ENCODE data around the gene TMEM59. TPM values are rescaled to one million over a fixed set of nuclear protein-coding genes. Genes with fewer than 3 reads are reported as not detected.
A peak's percentile ranks its signal among the peaks of the same experiment; 100 is the strongest.

The TMEM59 gene
- total RNA-seq, 6 experiments from 2014 or later, result 133 to 379 (median 280) TPM

DNA sequence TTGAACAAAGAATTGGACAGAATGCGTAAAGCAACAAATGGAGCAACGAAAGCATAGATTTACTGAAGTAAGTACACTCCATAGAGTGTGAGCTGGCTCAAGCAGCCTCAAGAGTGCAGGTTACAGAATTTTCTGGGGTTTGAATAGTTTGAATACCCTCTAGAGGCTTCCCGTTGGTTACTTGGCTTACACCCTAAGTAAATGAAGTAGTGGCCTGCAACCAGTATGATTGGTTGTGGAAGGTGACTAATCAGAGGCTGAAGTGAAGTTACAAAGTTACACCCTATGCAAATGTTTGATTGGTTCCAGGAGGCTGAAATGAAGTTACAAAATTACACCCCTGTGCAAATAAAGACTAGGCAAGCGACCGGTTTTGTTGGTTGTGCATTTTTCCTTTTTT lies 11.3 kb upstream of the TMEM59 start:
- Histone ChIP-seq H3K4me3 (no peak overlapping the region), H3K4me1 (no peaks in the 10 kb centered on the region), H3K36me3 (no peaks in the 10 kb centered on the region), H3K27me3 (no peaks in the 10 kb centered on the region), H3K9me3 (no peaks in the 10 kb centered on the region), H3K27ac (no peak overlapping the region)
- ATAC-seq (no peak), DNase-seq (no peak)
- intact Hi-C loops (cut with DNase I), result no loop called here
- WGBS (ENCODE audit: insufficient coverage, low coverage, low lambda C conversion rate, missing lambda C conversion rate), result 88% methylated on average over 5 of the region's 5 CpGs
- TF ChIP-seq CTCF (IDR thresholded peaks at IDR 0.05) (no peak), POLR2A (IDR thresholded peaks at IDR 0.05) (no peak)

GRCh38 chr1:54054438-54054749 lies 1.4 kb upstream of the TMEM59 start:
- Histone ChIP-seq H3K4me1 (peaks cover 0 to 24% (median 7%) of the 10 kb centered on the region in 4 donors), H3K36me3 (no peaks in the 10 kb centered on the region), H3K27ac (no peak overlapping the region), H3K9me3 (no peaks in the 10 kb centered on the region), H3K27me3 (no peaks in the 10 kb centered on the region), H3K4me3 (peak overlapping the region in 1 of 3 donors; percentile 77)
- WGBS (ENCODE audit: insufficient coverage, low coverage, low lambda C conversion rate, missing lambda C conversion rate), result 51% methylated on average over 5 of the region's 5 CpGs
- TF ChIP-seq CTCF (IDR thresholded peaks at IDR 0.05) (no peak), POLR2A (IDR thresholded peaks at IDR 0.05) (no peak)
- ATAC-seq (no peak), DNase-seq (no peak)
- intact Hi-C loops (cut with DNase I), result no loop called here

DNA sequence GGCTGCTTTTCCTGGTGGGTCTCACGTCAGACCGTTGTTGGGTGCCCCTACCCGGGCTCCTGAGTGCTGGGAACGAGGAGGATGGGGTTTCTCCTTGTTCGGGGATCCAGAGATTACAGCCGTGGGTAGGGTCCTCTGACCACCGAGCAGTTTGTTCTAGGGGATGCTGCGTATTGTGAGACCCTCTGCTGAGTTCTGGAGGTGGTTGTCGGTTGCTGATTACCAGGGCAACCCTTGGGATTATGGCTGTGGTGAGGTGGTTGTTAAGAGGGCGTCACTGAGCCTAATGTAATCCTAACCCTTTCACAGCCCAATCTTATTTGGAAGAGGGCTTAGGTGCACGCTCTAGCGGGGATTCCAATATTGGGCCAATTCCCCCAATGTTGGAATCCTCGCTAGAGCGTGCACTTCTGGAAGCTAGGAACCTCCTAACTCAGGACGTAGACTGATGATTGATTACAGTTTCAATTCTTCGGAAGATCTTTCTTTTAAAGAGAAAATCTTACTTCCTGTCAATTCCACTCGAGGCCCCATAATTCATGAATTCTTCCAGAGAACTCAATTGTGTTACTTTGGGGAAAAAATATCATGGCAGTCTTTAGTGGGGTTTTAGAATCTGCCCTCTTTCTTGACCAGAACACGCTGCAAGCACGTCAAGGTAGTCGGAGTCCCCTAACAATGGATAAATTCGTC lies 887 bp upstream of the TMEM59 start:
- DNase-seq, result no peak
- peak overlapping the region; percentile 66 to 93 (median 88) for H3K27ac ChIP-seq
- peaks cover 0 to 24% (median 7%) of the 10 kb centered on the region in 4 donors for H3K4me1 ChIP-seq
- H3K36me3 ChIP-seq, result no peaks in the 10 kb centered on the region
- WGBS (ENCODE audit: insufficient coverage, low coverage, low lambda C conversion rate, missing lambda C conversion rate), result 18% methylated on average over 12 of the region's 21 CpGs
- no peaks in the 10 kb centered on the region for H3K9me3 ChIP-seq
- TF ChIP-seq CTCF (IDR thresholded peaks at IDR 0.05) (no peak), POLR2A (IDR thresholded peaks at IDR 0.05) (no peak)
- H3K4me3 ChIP-seq, result peak overlapping the region; percentile 77 to 95 (median 77)
- peak; percentile 0 to 8 (median 4) for ATAC-seq
- no peaks in the 10 kb centered on the region for H3K27me3 ChIP-seq
- intact Hi-C loops (cut with DNase I), result no loop called here

GRCh38 chr1:54052431-54052933 lies 522 bp downstream of the TMEM59 start:
- no peaks in the 10 kb centered on the region for H3K27me3 ChIP-seq
- under 1% methylated on average over 23 of the region's 23 CpGs for WGBS (ENCODE audit: insufficient coverage, low coverage, low lambda C conversion rate, missing lambda C conversion rate)
- H3K4me1 ChIP-seq, result peaks cover 0 to 24% (median 7%) of the 10 kb centered on the region in 4 donors
- no peak for TF ChIP-seq POLR2A (IDR thresholded peaks at IDR 0.05)
- TF ChIP-seq CTCF (IDR thresholded peaks at IDR 0.05), result no peak
- ATAC-seq (peak; percentile 7 to 20 (median 11)), DNase-seq (peak in 1 of 3 donors; percentile 46)
- peak overlapping the region; percentile 77 to 95 (median 77) for H3K4me3 ChIP-seq
- intact Hi-C loops (cut with DNase I), result no loop called here
- no peaks in the 10 kb centered on the region for H3K36me3 ChIP-seq
- no peaks in the 10 kb centered on the region for H3K9me3 ChIP-seq
- H3K27ac ChIP-seq, result peak overlapping the region; percentile 93 to 95 (median 94)
